ENCODE measurements around the gene ST6GALNAC6. TPM values are rescaled to one million over a fixed set of nuclear protein-coding genes. Genes with fewer than 3 reads are reported as not detected.

ST6GALNAC6 gene
- total RNA-seq, 1 donor from 2014 or later = 31.1 TPM

DNA sequence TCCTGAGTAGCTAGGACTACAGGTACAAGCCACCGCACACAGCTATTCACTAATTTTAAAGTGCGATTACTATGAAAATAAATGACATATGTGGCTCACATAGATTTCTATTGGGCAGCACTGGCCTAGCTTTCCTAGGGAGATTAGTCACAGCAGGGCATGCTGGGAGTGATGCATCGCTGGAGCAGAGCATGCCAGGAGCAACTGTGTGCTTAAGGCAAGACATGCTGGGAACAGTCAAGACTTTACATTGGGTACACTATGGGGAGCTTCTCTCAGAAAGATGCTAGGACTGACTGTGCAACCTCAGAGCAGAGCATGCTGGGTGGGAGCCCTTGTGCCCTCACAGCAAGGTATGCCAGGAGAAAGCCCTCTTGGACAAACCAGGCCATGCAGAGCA is 9.3 kb downstream of the ST6GALNAC6 start:
- Mint-ChIP-seq H3K27ac (no peak overlapping the region), H3K9me3 (ENCODE audit: low read depth) (peaks cover 4% of the 10 kb centered on the region), H3K27me3 (no peaks in the 10 kb centered on the region), H3K4me3 (ENCODE audit: low read depth) (no peak overlapping the region), H3K4me1 (ENCODE audit: low read depth) (no peaks in the 10 kb centered on the region), H3K36me3 (ENCODE audit: insufficient read depth) (peaks cover 39% of the 10 kb centered on the region)
- DNase-seq (ENCODE audit: low spot score, unreplicated experiment) = no peak
- TF ChIP-seq, protein P1, sequence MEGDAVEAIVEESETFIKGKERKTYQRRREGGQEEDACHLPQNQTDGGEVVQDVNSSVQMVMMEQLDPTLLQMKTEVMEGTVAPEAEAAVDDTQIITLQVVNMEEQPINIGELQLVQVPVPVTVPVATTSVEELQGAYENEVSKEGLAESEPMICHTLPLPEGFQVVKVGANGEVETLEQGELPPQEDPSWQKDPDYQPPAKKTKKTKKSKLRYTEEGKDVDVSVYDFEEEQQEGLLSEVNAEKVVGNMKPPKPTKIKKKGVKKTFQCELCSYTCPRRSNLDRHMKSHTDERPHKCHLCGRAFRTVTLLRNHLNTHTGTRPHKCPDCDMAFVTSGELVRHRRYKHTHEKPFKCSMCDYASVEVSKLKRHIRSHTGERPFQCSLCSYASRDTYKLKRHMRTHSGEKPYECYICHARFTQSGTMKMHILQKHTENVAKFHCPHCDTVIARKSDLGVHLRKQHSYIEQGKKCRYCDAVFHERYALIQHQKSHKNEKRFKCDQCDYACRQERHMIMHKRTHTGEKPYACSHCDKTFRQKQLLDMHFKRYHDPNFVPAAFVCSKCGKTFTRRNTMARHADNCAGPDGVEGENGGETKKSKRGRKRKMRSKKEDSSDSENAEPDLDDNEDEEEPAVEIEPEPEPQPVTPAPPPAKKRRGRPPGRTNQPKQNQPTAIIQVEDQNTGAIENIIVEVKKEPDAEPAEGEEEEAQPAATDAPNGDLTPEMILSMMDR (IDR thresholded peaks at IDR 0.05; ENCODE audit: unreplicated experiment) = no peak

DNA sequence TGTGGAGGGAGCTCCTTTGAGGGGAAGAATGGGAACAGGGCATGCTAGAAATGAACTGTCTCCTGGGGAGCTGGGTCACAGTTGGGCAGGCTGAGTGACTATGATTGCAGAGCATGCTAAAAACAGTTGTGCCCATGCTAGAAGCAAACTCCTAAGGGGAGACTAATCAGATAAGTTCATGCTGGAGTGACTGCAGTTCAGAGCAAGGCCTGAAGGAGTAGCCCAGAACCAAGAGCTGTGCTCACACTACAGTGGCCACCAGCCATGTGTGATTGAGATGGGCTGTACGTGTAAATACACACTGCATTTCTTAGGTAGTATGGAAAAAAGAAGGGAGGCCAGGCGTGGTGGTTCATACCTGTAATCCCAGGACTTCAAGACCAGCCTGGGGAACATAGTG is 11.6 kb downstream of the ST6GALNAC6 start:
- Mint-ChIP-seq H3K4me1 (ENCODE audit: low read depth) (peaks cover 1% of the 10 kb centered on the region), H3K27me3 (no peaks in the 10 kb centered on the region), H3K36me3 (ENCODE audit: insufficient read depth) (peaks cover 18% of the 10 kb centered on the region), H3K9me3 (ENCODE audit: low read depth) (no peaks in the 10 kb centered on the region), H3K27ac (no peak overlapping the region), H3K4me3 (ENCODE audit: low read depth) (no peak overlapping the region)
- TF ChIP-seq, protein P1 (IDR thresholded peaks at IDR 0.05; ENCODE audit: unreplicated experiment) = peak; percentile 22
- no peak for DNase-seq (ENCODE audit: low spot score, unreplicated experiment)

GRCh38 chr9:127886401-127886972 is 12.9 kb downstream of the ST6GALNAC6 start:
- peaks cover 1% of the 10 kb centered on the region for H3K4me1 Mint-ChIP-seq (ENCODE audit: low read depth)
- no peak overlapping the region for H3K27ac Mint-ChIP-seq
- TF ChIP-seq, protein P1 (IDR thresholded peaks at IDR 0.05; ENCODE audit: unreplicated experiment) = no peak
- H3K9me3 Mint-ChIP-seq (ENCODE audit: low read depth) = no peaks in the 10 kb centered on the region
- H3K27me3 Mint-ChIP-seq = no peaks in the 10 kb centered on the region
- H3K4me3 Mint-ChIP-seq (ENCODE audit: low read depth) = no peak overlapping the region
- peaks cover 10% of the 10 kb centered on the region for H3K36me3 Mint-ChIP-seq (ENCODE audit: insufficient read depth)
- no peak for DNase-seq (ENCODE audit: low spot score, unreplicated experiment)

DNA sequence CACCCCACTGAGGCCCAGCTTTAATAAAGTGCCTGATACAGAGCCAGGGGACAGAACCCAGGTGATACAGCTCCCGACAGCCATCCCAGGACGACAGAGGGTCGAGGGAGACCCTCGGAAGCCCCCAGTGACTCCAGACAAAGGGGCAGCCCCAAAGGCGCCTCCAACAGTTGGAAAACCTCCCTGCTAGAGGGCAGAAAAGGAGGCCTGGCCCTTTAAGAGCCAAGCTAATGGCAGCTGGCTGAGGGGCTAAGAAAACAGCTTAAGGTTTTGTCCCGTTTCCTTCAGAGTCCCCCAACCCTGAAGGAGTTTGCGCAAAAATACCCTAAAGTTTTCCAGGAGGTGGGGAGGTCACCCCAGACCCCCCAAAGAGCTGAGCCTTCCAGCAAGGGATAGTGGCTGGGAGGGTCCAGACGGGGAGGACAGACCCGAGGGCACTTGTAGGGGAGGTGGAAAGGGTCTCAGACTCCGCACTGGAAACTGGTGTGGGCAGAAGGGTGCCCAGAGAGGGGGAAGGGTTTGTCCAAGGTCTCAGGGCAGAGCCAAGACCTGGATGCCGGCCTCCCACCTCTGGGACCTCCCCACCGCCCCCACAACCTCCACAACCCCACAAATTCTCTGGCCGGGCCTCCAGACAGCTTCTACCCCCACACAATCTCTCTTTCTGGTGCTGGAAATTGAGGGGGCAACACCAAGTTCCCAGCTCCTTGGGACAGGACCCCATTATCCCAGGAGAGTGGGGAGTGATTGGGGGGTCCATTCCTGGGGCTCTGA is 13.7 kb downstream of the ST6GALNAC6 start:
- Mint-ChIP-seq H3K27ac (no peak overlapping the region), H3K27me3 (no peaks in the 10 kb centered on the region), H3K4me1 (ENCODE audit: low read depth) (peaks cover 1% of the 10 kb centered on the region), H3K36me3 (ENCODE audit: insufficient read depth) (peaks cover 6% of the 10 kb centered on the region), H3K4me3 (ENCODE audit: low read depth) (no peak overlapping the region), H3K9me3 (ENCODE audit: low read depth) (no peaks in the 10 kb centered on the region)
- TF ChIP-seq, protein P1 (IDR thresholded peaks at IDR 0.05; ENCODE audit: unreplicated experiment) = no peak
- DNase-seq (ENCODE audit: low spot score, unreplicated experiment) = no peak

DNA sequence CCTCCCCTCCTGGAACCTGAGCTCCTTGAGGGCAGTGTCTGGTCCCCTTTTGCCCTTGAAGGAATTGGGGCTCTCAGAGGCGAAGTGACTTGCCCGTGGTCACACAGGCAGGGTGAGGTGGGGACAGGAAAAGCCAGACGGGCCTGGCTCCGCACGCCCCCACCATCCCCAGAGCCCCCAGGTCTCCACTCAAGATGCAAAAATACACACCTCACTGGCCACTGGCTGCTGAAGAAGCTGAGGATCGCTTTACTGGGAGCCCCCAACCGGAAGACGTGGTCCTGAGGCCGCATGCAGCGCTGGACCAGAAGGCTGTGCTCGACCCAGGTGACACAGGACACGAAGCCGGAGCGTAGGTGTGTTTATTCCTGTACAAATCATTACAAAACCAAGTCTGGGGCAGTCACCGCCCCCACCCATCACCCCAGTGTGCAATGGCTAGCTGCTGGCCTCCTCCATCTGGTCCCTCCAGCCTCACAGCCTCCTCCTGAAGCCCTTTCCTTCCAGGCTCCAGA is 14.4 kb downstream of the ST6GALNAC6 start:
- Mint-ChIP-seq H3K27ac (no peak overlapping the region), H3K27me3 (no peaks in the 10 kb centered on the region), H3K36me3 (ENCODE audit: insufficient read depth) (peaks cover 5% of the 10 kb centered on the region), H3K4me3 (ENCODE audit: low read depth) (no peak overlapping the region), H3K9me3 (ENCODE audit: low read depth) (no peaks in the 10 kb centered on the region), H3K4me1 (ENCODE audit: low read depth) (peaks cover 1% of the 10 kb centered on the region)
- DNase-seq (ENCODE audit: low spot score, unreplicated experiment) = no peak
- TF ChIP-seq, protein P1 (IDR thresholded peaks at IDR 0.05; ENCODE audit: unreplicated experiment) = no peak
